HEK293 (cell line): ENCODE results near the gene EIF3L.

ENCODE experiments used
- CTCF ChIP-seq: fragments of 450-650 bp; formaldehyde crosslinking; IDR thresholded peaks from 2 replicates; pipeline ENCODE4 v1.5.1; 2016; ENCODE audit warnings: missing biosample characterization, missing genetic modification characterization
- KLF10 ChIP-seq: fragments of 450-650 bp; IDR thresholded peaks from 2 replicates; pipeline ENCODE4 v1.5.1; 2018; ENCODE audit warnings: missing biosample characterization, mild to moderate bottlenecking, missing genetic modification characterization
- SP2 ChIP-seq: fragments of 450-650 bp; formaldehyde crosslinking; IDR thresholded peaks from 2 replicates; pipeline ENCODE4 v1.5.1; 2016; ENCODE audit warnings: missing biosample characterization, missing genetic modification characterization
- ZBTB21 ChIP-seq: fragments of 450-650 bp; formaldehyde crosslinking; IDR thresholded peaks from 2 replicates; pipeline ENCODE4 v1.5.1; 2017; ENCODE audit warnings: missing biosample characterization, missing genetic modification characterization
- ZIC2 ChIP-seq: fragments of 450-650 bp; formaldehyde crosslinking; IDR thresholded peaks from 2 replicates; pipeline ENCODE4 v1.5.1; 2016; ENCODE audit warnings: missing biosample characterization, missing genetic modification characterization
- ZNF24 ChIP-seq: fragments of 450-650 bp; formaldehyde crosslinking; IDR thresholded peaks from 2 replicates; pipeline ENCODE4 v1.5.1; 2016; ENCODE audit warnings: missing biosample characterization, missing genetic modification characterization
- ZNF335 ChIP-seq: fragments of 450-650 bp; formaldehyde crosslinking; conservative IDR thresholded peaks from 2 replicates; pipeline ENCODE4 v1.5.1; 2016; ENCODE audit warnings: missing biosample characterization, missing genetic modification characterization
- ZNF600 ChIP-seq: fragments of 450-650 bp; formaldehyde crosslinking; IDR thresholded peaks from 2 replicates; pipeline ENCODE4 v1.5.1; 2016; ENCODE audit warnings: missing biosample characterization, missing genetic modification characterization

GRCh38 chr22:37906364-37907008 is 57.3 kb downstream of the EIF3L start:
- TF ChIP-seq ZNF24 (tag by site-specific recombination) (no peak), CTCF (tag by site-specific recombination) (no peak), ZIC2 (tag by site-specific recombination) (no peak), KLF10 (tag by site-specific recombination) (no peak; the same call in 1 of the 2 replicates), ZNF335 (tag by site-specific recombination) (no peak), ZBTB21 (tag by site-specific recombination) (no peak), ZNF600 (tag by site-specific recombination) (no peak), SP2 (tag by site-specific recombination) (peak; percentile 22)
